Bronchial epithelial cell (primary cell): ENCODE measurements around the gene ZBTB38. TPM values are rescaled to one million over a fixed set of nuclear protein-coding genes. Genes with fewer than 3 reads are reported as not detected.

Experiments
- DNase-seq: peaks from one replicate; pipeline ENCODE4 v3.0.0-alpha.2; 2010; ENCODE audit warnings: low read depth
- FAIRE-seq: peaks from 2 replicates; lab custom pipeline; 2011; peaks lifted over from hg19 to GRCh38; lab: Jason Lieb, UNC
- H3K27me3 ChIP-seq: 2 replicates; pipeline ENCODE4 v1.5.1; 2011; ENCODE audit warnings: low read length; ENCODE audit not compliant: control insufficient read depth, insufficient read depth
- H3K36me3 ChIP-seq: 2 replicates; pipeline ENCODE4 v1.5.1; 2011; ENCODE audit warnings: low read length; ENCODE audit not compliant: control insufficient read depth, insufficient read depth
- H3K4me3 ChIP-seq: 2 replicates; pipeline ENCODE4 v1.5.1; 2011; ENCODE audit warnings: mild to moderate bottlenecking, low read depth, low read length, control low read depth
- total RNA-seq: library from RNA; depleted of rRNA; stranded (reverse); fragments of >200 nt; gene quantifications from 2 replicates; pipeline ENCODE4 v1.2.1, GENCODE V29; 2014
- TF ChIP-seq, protein P1 (sequence below): IDR thresholded peaks from 2 replicates; pipeline ENCODE4 v1.5.1; 2011; ENCODE audit warnings: mild to moderate bottlenecking, moderate library complexity, low read length, control low read depth, inconsistent platforms; ENCODE audit not compliant: insufficient read depth, severe bottlenecking

The ZBTB38 gene
- total RNA-seq, 1 donor from 2014 or later = 59.0 TPM

DNA sequence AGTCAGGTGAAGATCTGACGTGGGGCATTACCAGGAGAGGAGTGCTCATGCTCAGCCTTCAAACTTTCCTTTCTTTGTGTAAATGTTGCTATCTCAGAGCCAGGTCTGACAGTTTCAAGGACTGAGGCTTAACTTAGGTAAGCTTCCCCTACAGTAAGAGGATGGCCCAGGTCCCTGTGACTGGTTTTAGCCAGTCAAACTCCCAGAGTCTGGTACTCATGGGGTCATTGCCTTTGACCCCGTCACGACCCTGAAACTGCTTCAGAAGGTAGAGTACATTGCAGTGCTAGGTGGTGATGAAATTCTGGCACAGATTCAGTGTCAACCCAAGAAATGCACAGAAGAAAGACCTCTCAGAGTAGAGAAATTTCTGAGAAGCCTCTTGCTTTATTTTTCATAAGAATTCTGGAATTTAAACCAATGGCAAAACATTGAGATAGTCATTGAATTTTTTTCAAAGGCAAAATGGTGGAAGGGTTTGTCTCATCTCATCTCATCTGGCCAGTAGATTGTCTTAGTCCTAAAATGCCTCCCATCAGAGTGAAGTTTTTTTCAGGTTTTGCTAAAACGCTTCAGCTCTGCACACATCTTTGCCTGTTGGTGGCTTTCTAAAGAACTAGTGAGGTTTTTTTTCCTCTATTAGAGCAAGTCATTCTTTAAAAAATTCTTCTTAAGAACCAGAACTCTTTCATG, 23.1 kb downstream of the ZBTB38 start:
- H3K27me3 ChIP-seq = no peaks in the 10 kb centered on the region
- FAIRE-seq = no peak
- TF ChIP-seq, protein P1, sequence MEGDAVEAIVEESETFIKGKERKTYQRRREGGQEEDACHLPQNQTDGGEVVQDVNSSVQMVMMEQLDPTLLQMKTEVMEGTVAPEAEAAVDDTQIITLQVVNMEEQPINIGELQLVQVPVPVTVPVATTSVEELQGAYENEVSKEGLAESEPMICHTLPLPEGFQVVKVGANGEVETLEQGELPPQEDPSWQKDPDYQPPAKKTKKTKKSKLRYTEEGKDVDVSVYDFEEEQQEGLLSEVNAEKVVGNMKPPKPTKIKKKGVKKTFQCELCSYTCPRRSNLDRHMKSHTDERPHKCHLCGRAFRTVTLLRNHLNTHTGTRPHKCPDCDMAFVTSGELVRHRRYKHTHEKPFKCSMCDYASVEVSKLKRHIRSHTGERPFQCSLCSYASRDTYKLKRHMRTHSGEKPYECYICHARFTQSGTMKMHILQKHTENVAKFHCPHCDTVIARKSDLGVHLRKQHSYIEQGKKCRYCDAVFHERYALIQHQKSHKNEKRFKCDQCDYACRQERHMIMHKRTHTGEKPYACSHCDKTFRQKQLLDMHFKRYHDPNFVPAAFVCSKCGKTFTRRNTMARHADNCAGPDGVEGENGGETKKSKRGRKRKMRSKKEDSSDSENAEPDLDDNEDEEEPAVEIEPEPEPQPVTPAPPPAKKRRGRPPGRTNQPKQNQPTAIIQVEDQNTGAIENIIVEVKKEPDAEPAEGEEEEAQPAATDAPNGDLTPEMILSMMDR = no peak
- no peak for DNase-seq
- peaks cover 2% of the 10 kb centered on the region for H3K36me3 ChIP-seq
- no peak overlapping the region for H3K4me3 ChIP-seq

DNA sequence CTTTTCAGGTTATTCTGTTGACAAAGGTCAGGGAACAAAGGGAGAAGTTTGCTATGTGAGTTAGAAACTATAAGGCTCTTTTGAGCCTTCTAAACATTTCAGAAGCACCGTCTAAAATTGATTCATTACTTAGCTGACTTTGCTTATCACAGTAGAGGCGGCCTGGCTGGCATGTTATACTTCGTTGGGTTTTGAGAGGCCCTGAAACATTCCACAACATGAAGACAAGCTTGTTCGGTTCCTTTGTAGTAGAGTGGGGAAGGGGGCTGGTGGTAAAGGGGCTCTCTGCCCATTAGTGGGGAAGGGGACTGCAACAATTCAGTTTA, 23.6 kb downstream of the ZBTB38 start:
- Histone ChIP-seq H3K27me3 (no peaks in the 10 kb centered on the region), H3K36me3 (peaks cover 2% of the 10 kb centered on the region), H3K4me3 (no peak overlapping the region)
- TF ChIP-seq, protein P1 = no peak
- DNase-seq = no peak
- no peak for FAIRE-seq

DNA sequence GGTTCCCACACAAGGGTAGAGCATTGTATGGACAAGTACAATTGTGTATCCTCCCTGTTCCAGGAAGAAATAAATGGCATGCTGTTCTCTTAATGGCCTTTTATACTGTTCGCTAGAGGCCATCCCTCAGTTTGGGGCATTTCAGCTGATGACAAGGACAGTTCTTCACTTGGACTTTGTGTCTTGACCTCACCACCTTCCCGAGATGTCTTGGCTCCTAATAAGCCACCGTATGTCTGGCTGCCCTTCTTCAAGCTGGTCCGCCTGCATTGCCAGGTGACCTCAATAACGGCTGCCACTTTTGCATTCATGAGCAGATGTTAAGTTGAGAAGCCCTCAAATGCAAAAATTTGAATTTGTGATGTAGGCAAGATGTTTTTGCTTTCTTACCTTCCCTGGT, 24.1 kb downstream of the ZBTB38 start:
- Histone ChIP-seq H3K36me3 (peaks cover 3% of the 10 kb centered on the region), H3K27me3 (no peaks in the 10 kb centered on the region), H3K4me3 (no peak overlapping the region)
- DNase-seq = no peak
- FAIRE-seq = no peak
- TF ChIP-seq, protein P1 = no peak

DNA sequence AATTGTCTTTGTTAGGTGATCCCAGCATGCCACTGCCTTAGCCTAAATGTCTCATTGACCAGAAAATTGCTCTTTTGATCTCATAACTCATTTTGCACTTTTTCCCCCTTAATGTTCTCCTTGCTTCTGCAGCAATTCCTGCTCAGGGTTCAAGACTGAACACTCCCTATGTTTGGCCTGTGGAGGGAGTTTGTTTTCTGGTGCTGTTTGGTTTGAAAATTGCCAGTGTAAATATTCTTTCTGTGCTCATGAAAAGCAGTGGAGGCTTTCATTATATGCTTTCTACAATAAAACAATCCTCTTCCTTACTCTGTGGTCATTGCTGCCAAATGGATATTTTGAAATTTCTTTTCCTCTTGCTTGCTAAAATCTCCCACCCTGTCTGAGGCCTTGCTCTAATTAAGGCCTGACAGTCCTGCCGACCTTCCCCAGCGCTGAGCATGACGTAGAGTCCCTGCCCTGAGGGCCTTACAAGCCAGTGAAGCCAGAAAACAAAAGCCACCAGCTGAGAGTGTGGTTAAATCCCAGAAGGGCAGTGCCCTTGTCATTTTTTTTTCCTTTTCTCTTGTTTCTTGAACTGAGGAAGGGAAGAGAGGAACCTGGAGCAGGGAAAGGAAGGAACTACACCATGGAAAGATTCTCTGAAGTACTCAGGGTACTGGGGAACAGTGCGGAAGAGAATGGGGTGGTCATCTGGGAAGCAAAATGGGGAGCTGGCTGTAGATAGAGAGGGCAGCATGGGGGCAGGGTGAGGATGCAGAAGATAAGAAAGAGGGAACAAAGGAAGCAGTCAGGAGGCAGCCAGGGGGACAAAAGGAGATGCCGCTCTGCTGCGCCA, 24.8 kb downstream of the ZBTB38 start:
- FAIRE-seq (no peak), DNase-seq (no peak)
- no peaks in the 10 kb centered on the region for H3K27me3 ChIP-seq
- TF ChIP-seq, protein P1 = no peak
- H3K36me3 ChIP-seq = peaks cover 3% of the 10 kb centered on the region
- H3K4me3 ChIP-seq = no peak overlapping the region

DNA sequence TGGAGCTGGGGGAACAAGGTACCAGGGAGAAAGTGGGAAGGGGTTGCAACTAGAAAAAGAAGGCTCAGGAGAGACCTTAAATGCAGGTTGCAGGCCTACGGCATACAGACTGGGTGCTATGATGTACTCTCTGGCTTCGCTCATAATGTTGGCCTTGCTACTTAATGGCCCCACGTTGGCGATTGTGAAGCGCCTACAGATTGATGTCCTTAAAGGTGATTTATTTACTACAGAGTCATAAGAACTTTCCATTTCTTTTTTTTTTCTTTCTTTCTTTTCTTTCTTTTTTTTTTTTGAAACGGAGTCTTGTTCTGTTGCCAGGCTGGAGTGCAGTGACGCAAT, 25.4 kb downstream of the ZBTB38 start:
- TF ChIP-seq, protein P1 = no peak
- Histone ChIP-seq H3K36me3 (peaks cover 3% of the 10 kb centered on the region), H3K4me3 (no peak overlapping the region), H3K27me3 (no peaks in the 10 kb centered on the region)
- FAIRE-seq (no peak), DNase-seq (no peak)
